Measurements from ENCODE around the gene SIGLEC6.

Gene SIGLEC6

GRCh38 chr19:51497666-51498065 lies 33.8 kb downstream of the SIGLEC6 start:
- no peak overlapping the region for H3K27ac ChIP-seq
- TF ChIP-seq CTCF (IDR thresholded peaks at IDR 0.05) = no peak
- TF ChIP-seq ZFX (IDR thresholded peaks at IDR 0.05; ENCODE audit: borderline replicate concordance) = no peak

GRCh38 chr19:51493776-51494175 lies 37.7 kb downstream of the SIGLEC6 start:
- no peak overlapping the region for H3K27ac ChIP-seq
- TF ChIP-seq CTCF (IDR thresholded peaks at IDR 0.05) (no peak), ZFX (IDR thresholded peaks at IDR 0.05; ENCODE audit: borderline replicate concordance) (no peak)

GRCh38 chr19:51491586-51491985 lies 39.9 kb downstream of the SIGLEC6 start:
- H3K27ac ChIP-seq = no peak overlapping the region

GRCh38 chr19:51490676-51491075 lies 40.8 kb downstream of the SIGLEC6 start:
- no peak overlapping the region for H3K27ac ChIP-seq
- TF ChIP-seq CTCF (IDR thresholded peaks at IDR 0.05) (no peak), ZFX (IDR thresholded peaks at IDR 0.05; ENCODE audit: borderline replicate concordance) (no peak)

More at GRCh38 chr19:51491586-51491985, 39.9 kb downstream of the SIGLEC6 start:
- no peak for TF ChIP-seq CTCF (IDR thresholded peaks at IDR 0.05)

- H3K27ac ChIP-seq = no peak overlapping the region
- TF ChIP-seq ZFX (IDR thresholded peaks at IDR 0.05; ENCODE audit: borderline replicate concordance) (no peak), CTCF (IDR thresholded peaks at IDR 0.05) (no peak)
Observed at GRCh38 chr19:51489113-51489512, 42.4 kb downstream of the SIGLEC6 start.

- TF ChIP-seq ZFX (IDR thresholded peaks at IDR 0.05; ENCODE audit: borderline replicate concordance) (no peak), CTCF (IDR thresholded peaks at IDR 0.05) (no peak)
- no peak overlapping the region for H3K27ac ChIP-seq
Observed at GRCh38 chr19:51488491-51488890, 43.0 kb downstream of the SIGLEC6 start.

- TF ChIP-seq CTCF (IDR thresholded peaks at IDR 0.05) (no peak), ZFX (IDR thresholded peaks at IDR 0.05; ENCODE audit: borderline replicate concordance) (no peak)
- H3K27ac ChIP-seq = no peak overlapping the region
Observed at GRCh38 chr19:51485960-51486660, 45.4 kb downstream of the SIGLEC6 start.
